GM19240 (cell line): ENCODE results near the gene SWAP70.

Experiments used
- DNase-seq: peaks from one replicate; pipeline ENCODE4 v3.0.0; 2011; ENCODE audit warnings: low spot score; ENCODE audit not compliant: insufficient read length

SWAP70 gene

GRCh38 chr11:9775398-9775779 lies 111.5 kb downstream of the SWAP70 start:
- no peak for DNase-seq

GRCh38 chr11:9776203-9776602 lies 112.3 kb downstream of the SWAP70 start:
- DNase-seq, result no peak

GRCh38 chr11:9777066-9777465 lies 113.2 kb downstream of the SWAP70 start:
- no peak for DNase-seq

- DNase-seq, result no peak
Measured at GRCh38 chr11:9777525-9777924, 113.6 kb downstream of the SWAP70 start.

- no peak for DNase-seq
Measured at GRCh38 chr11:9780929-9781328, 117.1 kb downstream of the SWAP70 start.

GRCh38 chr11:9783986-9784385 lies 120.1 kb downstream of the SWAP70 start:
- no peak for DNase-seq

- no peak for DNase-seq
Measured at GRCh38 chr11:9784602-9785315, 120.9 kb downstream of the SWAP70 start.

- DNase-seq, result no peak
Measured at GRCh38 chr11:9787260-9787659, 123.4 kb downstream of the SWAP70 start.

- no peak for DNase-seq
Measured at GRCh38 chr11:9787981-9788521, 124.2 kb downstream of the SWAP70 start.

GRCh38 chr11:9789910-9790309 lies 126.0 kb downstream of the SWAP70 start:
- no peak for DNase-seq

GRCh38 chr11:9790703-9791102 lies 126.8 kb downstream of the SWAP70 start:
- no peak for DNase-seq

- no peak for DNase-seq
Measured at GRCh38 chr11:9796266-9796665, 132.4 kb downstream of the SWAP70 start.

- DNase-seq, result no peak
Measured at GRCh38 chr11:9796854-9797253, 133.0 kb downstream of the SWAP70 start.

GRCh38 chr11:9797300-9797699 lies 133.4 kb downstream of the SWAP70 start:
- no peak for DNase-seq

- no peak for DNase-seq
Measured at GRCh38 chr11:9799886-9800285, 136.0 kb downstream of the SWAP70 start.

GRCh38 chr11:9802291-9802861 lies 138.5 kb downstream of the SWAP70 start:
- no peak for DNase-seq
